Smooth muscle cell (in vitro differentiated cells): ENCODE results near the gene CAB39. TPM values are rescaled to one million over a fixed set of nuclear protein-coding genes. Genes with fewer than 3 reads are reported as not detected.
A peak's percentile ranks its signal among the peaks of the same experiment; 100 is the strongest.

ENCODE experiments used
- DNase-seq: peaks from one replicate; lab custom pipeline; 2025; ENCODE audit not compliant: unreplicated experiment; lab: John Stamatoyannopoulos, UW
- H2AFZ ChIP-seq: fragments of 200-600 bp; sonication (generic); 2 replicates; pipeline ENCODE4 v1.6.0; 2016; ENCODE audit warnings: antibody characterized with exemption, low read depth, mild to moderate bottlenecking
- H3F3A ChIP-seq: fragments of 200-600 bp; sonication (generic); 2 replicates; pipeline ENCODE4 v1.6.0; 2017; ENCODE audit warnings: antibody characterized with exemption, low read depth
- H3K27ac ChIP-seq: fragments of 200-600 bp; sonication (generic); 2 replicates; pipeline ENCODE4 v1.5.1; 2016; ENCODE audit warnings: low read depth, mild to moderate bottlenecking
- H3K27me3 ChIP-seq: fragments of 200-600 bp; sonication (generic); 2 replicates; pipeline ENCODE4 v1.6.1; 2016; ENCODE audit warnings: low read depth, mild to moderate bottlenecking
- H3K36me3 ChIP-seq: fragments of 200-600 bp; sonication (generic); 2 replicates; pipeline ENCODE4 v1.5.1; 2016; ENCODE audit warnings: low read depth
- H3K4me1 ChIP-seq: fragments of 200-600 bp; sonication (generic); 2 replicates; pipeline ENCODE4 v1.5.1; 2016; ENCODE audit warnings: low read depth
- H3K4me2 ChIP-seq: fragments of 200-600 bp; sonication (generic); 2 replicates; pipeline ENCODE4 v1.6.0; 2016; ENCODE audit warnings: mild to moderate bottlenecking
- H3K4me3 ChIP-seq: fragments of 200-600 bp; sonication (generic); 2 replicates; pipeline ENCODE4 v1.5.1; 2016; ENCODE audit warnings: mild to moderate bottlenecking
- H3K79me2 ChIP-seq: fragments of 200-600 bp; sonication (generic); 2 replicates; pipeline ENCODE4 v1.6.0; 2016; ENCODE audit warnings: low read depth, mild to moderate bottlenecking
- H3K9ac ChIP-seq: fragments of 200-600 bp; sonication (generic); 2 replicates; pipeline ENCODE4 v1.6.0; 2016; ENCODE audit warnings: low read depth
- H3K9me3 ChIP-seq: fragments of 200-600 bp; sonication (generic); replicated peaks from 2 replicates; pipeline ENCODE4 v1.5.1; 2016; ENCODE audit warnings: low read depth
- H4K20me1 ChIP-seq: fragments of 200-600 bp; sonication (generic); 2 replicates; pipeline ENCODE4 v1.6.0; 2016; ENCODE audit warnings: low read depth
- WGBS: methylation state at CpG from one replicate; pipeline ENCODE4 v1.1.7; 2016; ENCODE audit warnings: low lambda C conversion rate; 5-methylcytosine and 5-hydroxymethylcytosine counted together
- polyA plus RNA-seq: library from polyadenylated mRNA; unstranded; fragments of >200 nt; fragmentation: Nextera tagmentation; extraction: Ambion mirVana; gene quantifications from 2 replicates; pipeline ENCODE4 v1.2.1, GENCODE V29; 2016
- small RNA-seq: library from RNA; depleted of rRNA; stranded (forward); fragments of <200 nt; gene quantifications from one replicate; pipeline ENCODE3, GENCODE V24; 2014
- total RNA-seq: library from RNA; depleted of rRNA; stranded (reverse); fragments of >200 nt; gene quantifications from 2 replicates; pipeline ENCODE4 v1.2.3, GENCODE V29; 2014
- TF ChIP-seq, protein P1 (sequence below): fragments of 200-600 bp; sonication (generic); IDR thresholded peaks from 2 replicates; pipeline ENCODE4 v1.5.1; 2017; ENCODE audit warnings: borderline replicate concordance, mild to moderate bottlenecking, antibody characterized with exemption; ENCODE audit not compliant: insufficient read depth, poor library complexity, severe bottlenecking

CAB39 gene
- total and polyA plus RNA-seq, 2 experiments from 2014 or later: 21.7 to 62.4 TPM

DNA sequence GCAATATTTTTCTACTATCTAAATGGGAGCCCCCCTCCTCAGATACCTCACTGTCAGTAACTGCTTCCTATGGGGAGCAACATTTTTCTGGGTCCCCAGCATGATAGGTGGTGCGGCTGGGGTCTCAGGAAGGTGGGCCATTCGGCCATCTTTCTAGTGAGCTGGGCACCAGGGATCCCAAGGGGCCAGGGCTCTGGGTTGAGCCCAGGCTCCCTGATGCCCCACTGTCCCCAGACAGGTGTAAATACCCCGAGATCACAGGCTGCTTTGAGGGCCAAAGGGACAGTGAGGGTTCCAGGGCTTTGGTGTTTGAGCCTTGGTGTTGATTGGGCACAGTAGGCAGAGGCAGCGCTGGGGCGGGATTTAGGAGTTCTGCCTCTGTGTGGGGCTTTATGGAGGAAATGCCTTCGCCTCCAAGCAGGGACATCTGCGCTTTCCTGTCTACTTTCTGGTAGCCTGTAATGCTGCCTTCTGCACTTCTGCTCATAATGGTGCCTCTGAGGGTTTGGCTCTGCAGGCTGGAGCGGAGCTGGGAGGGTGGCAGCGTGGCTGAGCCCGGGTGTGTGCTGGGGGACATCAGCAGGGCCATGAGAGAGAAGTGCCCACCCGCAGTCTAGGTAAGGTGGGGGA, 157.4 kb downstream of the CAB39 start:
- Histone ChIP-seq H4K20me1 (peaks cover 87% of the 10 kb centered on the region), H3K4me2 (peak overlapping the region; percentile 48), H3K36me3 (no peaks in the 10 kb centered on the region), H3K27ac (peak overlapping the region; percentile 63), H3K9me3 (no peaks in the 10 kb centered on the region), H3F3A (peaks cover 4% of the 10 kb centered on the region), H3K79me2 (peaks cover 56% of the 10 kb centered on the region), H3K27me3 (no peaks in the 10 kb centered on the region), H3K4me1 (peaks cover 55% of the 10 kb centered on the region), H3K9ac (no peak overlapping the region), H2AFZ (no peak overlapping the region), H3K4me3 (no peak overlapping the region)
- DNase-seq: no peak
- WGBS: 56% methylated on average over 11 of the region's 11 CpGs
- TF ChIP-seq, protein P1, sequence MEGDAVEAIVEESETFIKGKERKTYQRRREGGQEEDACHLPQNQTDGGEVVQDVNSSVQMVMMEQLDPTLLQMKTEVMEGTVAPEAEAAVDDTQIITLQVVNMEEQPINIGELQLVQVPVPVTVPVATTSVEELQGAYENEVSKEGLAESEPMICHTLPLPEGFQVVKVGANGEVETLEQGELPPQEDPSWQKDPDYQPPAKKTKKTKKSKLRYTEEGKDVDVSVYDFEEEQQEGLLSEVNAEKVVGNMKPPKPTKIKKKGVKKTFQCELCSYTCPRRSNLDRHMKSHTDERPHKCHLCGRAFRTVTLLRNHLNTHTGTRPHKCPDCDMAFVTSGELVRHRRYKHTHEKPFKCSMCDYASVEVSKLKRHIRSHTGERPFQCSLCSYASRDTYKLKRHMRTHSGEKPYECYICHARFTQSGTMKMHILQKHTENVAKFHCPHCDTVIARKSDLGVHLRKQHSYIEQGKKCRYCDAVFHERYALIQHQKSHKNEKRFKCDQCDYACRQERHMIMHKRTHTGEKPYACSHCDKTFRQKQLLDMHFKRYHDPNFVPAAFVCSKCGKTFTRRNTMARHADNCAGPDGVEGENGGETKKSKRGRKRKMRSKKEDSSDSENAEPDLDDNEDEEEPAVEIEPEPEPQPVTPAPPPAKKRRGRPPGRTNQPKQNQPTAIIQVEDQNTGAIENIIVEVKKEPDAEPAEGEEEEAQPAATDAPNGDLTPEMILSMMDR: no peak

Small RNAs within 50 kb of the gene (small RNA-seq; reads per million reads assigned to genes)
- gene BANF1P3 (0.89 reads per million, percentile 28 among the genes with 10 or more reads in this experiment), gene RNU6-268P (not detected)

Other genes starting within 250 kb of the CAB39 start
- gene ITM2C, start 152.1 kb downstream of the CAB39 start, total RNA-seq: 344 and 532 TPM in 2 replicates
- gene ITM2C, start 152.1 kb downstream of the CAB39 start, polyA plus RNA-seq: 458 and 600 TPM in 2 replicates
- not detected in 2 replicates for gene GPR55, start 212.4 kb downstream of the CAB39 start, total RNA-seq
- not detected in 2 replicates for gene GPR55, start 212.4 kb downstream of the CAB39 start, polyA plus RNA-seq